Measurements from ENCODE around the gene PLCG1.

DNA sequence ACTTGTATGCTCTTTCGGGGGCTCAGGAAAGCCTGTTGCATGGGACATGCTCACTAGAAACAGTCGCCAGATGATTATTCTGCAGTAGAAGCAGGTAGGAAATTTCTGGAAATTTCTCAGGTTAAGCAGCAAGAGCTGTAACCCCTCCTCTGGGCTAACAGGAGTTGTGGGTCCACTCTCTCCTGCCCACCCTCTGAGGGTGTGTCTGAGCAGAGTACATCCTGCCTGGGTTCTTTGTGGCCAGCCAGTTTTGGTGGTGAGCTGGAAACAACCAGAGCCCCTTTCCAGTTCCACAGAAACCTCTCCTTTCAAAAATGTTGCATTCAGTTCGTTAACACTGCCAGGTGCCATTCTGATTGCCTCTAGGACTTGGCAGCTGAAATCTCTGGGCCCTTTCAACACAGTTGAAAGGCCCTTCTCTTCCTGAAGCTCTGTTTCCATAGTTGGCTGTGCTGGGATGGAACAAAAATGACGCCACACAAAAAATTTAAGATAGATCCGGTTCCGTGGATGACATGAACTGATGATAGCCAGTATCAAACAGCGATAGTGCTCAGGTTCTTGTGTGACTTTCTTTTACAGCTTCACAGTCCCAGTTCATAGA is 38.5 kb downstream of the PLCG1 start:
- no peak for TF ChIP-seq POLR2A (IDR thresholded peaks at IDR 0.05; ENCODE audit: low read depth, low read length)
- TF ChIP-seq POLR2AphosphoS5 (IDR thresholded peaks at IDR 0.05; ENCODE audit: low read depth, low read length) = no peak

Data from GM12891 (cell line).